MM.1S (cell line): ENCODE measurements around the gene TRIM26.

Source experiments
- EZH2 ChIP-seq: fragments of 300-600 bp; sonication (generic); optimal IDR thresholded peaks from 2 replicates; pipeline ENCODE3; 2017; ENCODE audit warnings: low read depth, mild to moderate bottlenecking, antibody characterized with exemption, low read length, mixed read lengths
- EZH2phosphoT487 ChIP-seq: fragments of 300-600 bp; sonication (generic); IDR thresholded peaks from 2 replicates; pipeline ENCODE4 v1.6.1; 2018; ENCODE audit warnings: antibody characterized with exemption, low read length
- TF ChIP-seq, protein P1 (sequence below): fragments of 300-600 bp; sonication (generic); IDR thresholded peaks from 2 replicates; pipeline ENCODE4 v1.5.1; 2016; ENCODE audit warnings: antibody characterized with exemption, low read length, mixed read lengths

DNA sequence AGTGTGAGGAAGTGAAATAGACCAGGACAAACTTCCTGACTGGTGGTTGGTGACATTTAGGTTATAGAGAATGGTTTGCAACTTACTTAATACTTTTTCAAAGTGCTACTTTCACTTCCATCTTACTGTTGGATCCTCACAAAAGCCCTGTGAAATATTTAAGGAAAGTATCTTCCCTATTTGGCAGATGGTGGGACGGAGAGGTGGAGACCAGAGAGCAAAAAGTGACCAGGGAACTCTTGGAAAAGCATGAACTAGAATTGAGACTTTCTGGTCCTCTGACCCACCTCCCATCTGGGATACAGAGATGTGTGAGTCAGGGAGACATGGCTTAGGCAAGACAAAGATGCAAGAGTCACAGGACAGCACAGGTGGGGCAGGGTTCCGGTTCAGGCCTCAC is 55.2 kb downstream of the TRIM26 start:
- TF ChIP-seq, protein P1, sequence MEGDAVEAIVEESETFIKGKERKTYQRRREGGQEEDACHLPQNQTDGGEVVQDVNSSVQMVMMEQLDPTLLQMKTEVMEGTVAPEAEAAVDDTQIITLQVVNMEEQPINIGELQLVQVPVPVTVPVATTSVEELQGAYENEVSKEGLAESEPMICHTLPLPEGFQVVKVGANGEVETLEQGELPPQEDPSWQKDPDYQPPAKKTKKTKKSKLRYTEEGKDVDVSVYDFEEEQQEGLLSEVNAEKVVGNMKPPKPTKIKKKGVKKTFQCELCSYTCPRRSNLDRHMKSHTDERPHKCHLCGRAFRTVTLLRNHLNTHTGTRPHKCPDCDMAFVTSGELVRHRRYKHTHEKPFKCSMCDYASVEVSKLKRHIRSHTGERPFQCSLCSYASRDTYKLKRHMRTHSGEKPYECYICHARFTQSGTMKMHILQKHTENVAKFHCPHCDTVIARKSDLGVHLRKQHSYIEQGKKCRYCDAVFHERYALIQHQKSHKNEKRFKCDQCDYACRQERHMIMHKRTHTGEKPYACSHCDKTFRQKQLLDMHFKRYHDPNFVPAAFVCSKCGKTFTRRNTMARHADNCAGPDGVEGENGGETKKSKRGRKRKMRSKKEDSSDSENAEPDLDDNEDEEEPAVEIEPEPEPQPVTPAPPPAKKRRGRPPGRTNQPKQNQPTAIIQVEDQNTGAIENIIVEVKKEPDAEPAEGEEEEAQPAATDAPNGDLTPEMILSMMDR: no peak
- TF ChIP-seq EZH2: no peak
- no peak for TF ChIP-seq EZH2phosphoT487
